ENCODE data around the gene TCF7L2.

The TCF7L2 gene

GRCh38 chr10:112915590-112916572, 34.2 kb upstream of the TCF7L2 start:
- no peaks in the 10 kb centered on the region for H3K27me3 ChIP-seq (ENCODE audit: control insufficient read depth in 2 of 2, insufficient read depth in 2 of 2, low read length in 2 of 2)
- no peaks in the 10 kb centered on the region for H3K9me3 ChIP-seq (ENCODE audit: control insufficient read depth in 2 of 2, low read length in 2 of 2)
- H3K4me1 ChIP-seq (ENCODE audit: control insufficient read depth in 2 of 2, insufficient read depth in 2 of 2, low read length in 2 of 2) = peaks cover 13 to 32% of the 10 kb centered on the region in 2 donors
- peak overlapping the region; percentile 35 to 44 for H3K4me3 ChIP-seq (ENCODE audit: low read length in 2 of 2)
- peak overlapping the region; percentile 58 to 74 for H3K9ac ChIP-seq (ENCODE audit: low read depth in 1 of 2, low read length in 2 of 2)
- H3K36me3 ChIP-seq (ENCODE audit: control insufficient read depth in 2 of 2, insufficient read depth in 2 of 2, low read length in 2 of 2) = no peaks in the 10 kb centered on the region
- peak overlapping the region; percentile 89 to 94 for H3K27ac ChIP-seq (ENCODE audit: low read depth in 2 of 2, low read length in 2 of 2)

GRCh38 chr10:112917681-112918080, 32.4 kb upstream of the TCF7L2 start:
- H3K9me3 ChIP-seq (ENCODE audit: control insufficient read depth in 2 of 2, low read length in 2 of 2) = no peaks in the 10 kb centered on the region
- H3K4me3 ChIP-seq (ENCODE audit: low read length in 2 of 2) = no peak overlapping the region

GRCh38 chr10:112918771-112919170, 31.3 kb upstream of the TCF7L2 start:
- no peaks in the 10 kb centered on the region for H3K36me3 ChIP-seq (ENCODE audit: control insufficient read depth in 2 of 2, insufficient read depth in 2 of 2, low read length in 2 of 2)
- no peaks in the 10 kb centered on the region for H3K27me3 ChIP-seq (ENCODE audit: control insufficient read depth in 2 of 2, insufficient read depth in 2 of 2, low read length in 2 of 2)
- no peak overlapping the region for H3K9ac ChIP-seq (ENCODE audit: low read depth in 1 of 2, low read length in 2 of 2)
- no peaks in the 10 kb centered on the region for H3K9me3 ChIP-seq (ENCODE audit: control insufficient read depth in 2 of 2, low read length in 2 of 2)
- H3K4me3 ChIP-seq (ENCODE audit: low read length in 2 of 2) = no peak overlapping the region
- H3K4me1 ChIP-seq (ENCODE audit: control insufficient read depth in 2 of 2, insufficient read depth in 2 of 2, low read length in 2 of 2) = peaks cover 13 to 21% of the 10 kb centered on the region in 2 donors
- H3K27ac ChIP-seq (ENCODE audit: low read depth in 2 of 2, low read length in 2 of 2) = no peak overlapping the region

More at GRCh38 chr10:112917681-112918080, 32.4 kb upstream of the TCF7L2 start:
- Histone ChIP-seq H3K9ac (ENCODE audit: low read depth in 1 of 2, low read length in 2 of 2) (no peak overlapping the region), H3K27me3 (ENCODE audit: control insufficient read depth in 2 of 2, insufficient read depth in 2 of 2, low read length in 2 of 2) (no peaks in the 10 kb centered on the region), H3K4me1 (ENCODE audit: control insufficient read depth in 2 of 2, insufficient read depth in 2 of 2, low read length in 2 of 2) (peaks cover 13 to 26% of the 10 kb centered on the region in 2 donors), H3K36me3 (ENCODE audit: control insufficient read depth in 2 of 2, insufficient read depth in 2 of 2, low read length in 2 of 2) (no peaks in the 10 kb centered on the region), H3K27ac (ENCODE audit: low read depth in 2 of 2, low read length in 2 of 2) (no peak overlapping the region)

- Histone ChIP-seq H3K4me1 (ENCODE audit: control insufficient read depth in 2 of 2, insufficient read depth in 2 of 2, low read length in 2 of 2) (peaks cover 10 to 15% of the 10 kb centered on the region in 2 donors), H3K9ac (ENCODE audit: low read depth in 1 of 2, low read length in 2 of 2) (no peak overlapping the region), H3K36me3 (ENCODE audit: control insufficient read depth in 2 of 2, insufficient read depth in 2 of 2, low read length in 2 of 2) (no peaks in the 10 kb centered on the region), H3K4me3 (ENCODE audit: low read length in 2 of 2) (no peak overlapping the region), H3K27ac (ENCODE audit: low read depth in 2 of 2, low read length in 2 of 2) (no peak overlapping the region), H3K9me3 (ENCODE audit: control insufficient read depth in 2 of 2, low read length in 2 of 2) (no peaks in the 10 kb centered on the region), H3K27me3 (ENCODE audit: control insufficient read depth in 2 of 2, insufficient read depth in 2 of 2, low read length in 2 of 2) (no peaks in the 10 kb centered on the region)
These were observed 30.3 kb upstream of the TCF7L2 start for GRCh38 chr10:112919721-112920120.

- H3K27ac ChIP-seq (ENCODE audit: low read depth in 2 of 2, low read length in 2 of 2) = no peak overlapping the region
- no peaks in the 10 kb centered on the region for H3K27me3 ChIP-seq (ENCODE audit: control insufficient read depth in 2 of 2, insufficient read depth in 2 of 2, low read length in 2 of 2)
- H3K9ac ChIP-seq (ENCODE audit: low read depth in 1 of 2, low read length in 2 of 2) = no peak overlapping the region
- no peak overlapping the region for H3K4me3 ChIP-seq (ENCODE audit: low read length in 2 of 2)
- H3K36me3 ChIP-seq (ENCODE audit: control insufficient read depth in 2 of 2, insufficient read depth in 2 of 2, low read length in 2 of 2) = no peaks in the 10 kb centered on the region
- no peaks in the 10 kb centered on the region for H3K4me1 ChIP-seq (ENCODE audit: control insufficient read depth in 2 of 2, insufficient read depth in 2 of 2, low read length in 2 of 2)
- H3K9me3 ChIP-seq (ENCODE audit: control insufficient read depth in 2 of 2, low read length in 2 of 2) = no peaks in the 10 kb centered on the region
These were observed 22.9 kb upstream of the TCF7L2 start for GRCh38 chr10:112926906-112927688.

- H3K27ac ChIP-seq (ENCODE audit: low read depth in 2 of 2, low read length in 2 of 2) = no peak overlapping the region
- H3K36me3 ChIP-seq (ENCODE audit: control insufficient read depth in 2 of 2, insufficient read depth in 2 of 2, low read length in 2 of 2) = no peaks in the 10 kb centered on the region
- H3K9ac ChIP-seq (ENCODE audit: low read depth in 1 of 2, low read length in 2 of 2) = no peak overlapping the region
- H3K27me3 ChIP-seq (ENCODE audit: control insufficient read depth in 2 of 2, insufficient read depth in 2 of 2, low read length in 2 of 2) = no peaks in the 10 kb centered on the region
- no peaks in the 10 kb centered on the region for H3K9me3 ChIP-seq (ENCODE audit: control insufficient read depth in 2 of 2, low read length in 2 of 2)
- H3K4me3 ChIP-seq (ENCODE audit: low read length in 2 of 2) = no peak overlapping the region
- no peaks in the 10 kb centered on the region for H3K4me1 ChIP-seq (ENCODE audit: control insufficient read depth in 2 of 2, insufficient read depth in 2 of 2, low read length in 2 of 2)
These were observed 22.1 kb upstream of the TCF7L2 start for GRCh38 chr10:112927980-112928379.

GRCh38 chr10:112932658-112933057, 17.4 kb upstream of the TCF7L2 start:
- Histone ChIP-seq H3K9me3 (ENCODE audit: control insufficient read depth in 2 of 2, low read length in 2 of 2) (no peaks in the 10 kb centered on the region), H3K27me3 (ENCODE audit: control insufficient read depth in 2 of 2, insufficient read depth in 2 of 2, low read length in 2 of 2) (no peaks in the 10 kb centered on the region), H3K36me3 (ENCODE audit: control insufficient read depth in 2 of 2, insufficient read depth in 2 of 2, low read length in 2 of 2) (no peaks in the 10 kb centered on the region), H3K4me1 (ENCODE audit: control insufficient read depth in 2 of 2, insufficient read depth in 2 of 2, low read length in 2 of 2) (no peaks in the 10 kb centered on the region), H3K9ac (ENCODE audit: low read depth in 1 of 2, low read length in 2 of 2) (no peak overlapping the region), H3K4me3 (ENCODE audit: low read length in 2 of 2) (no peak overlapping the region), H3K27ac (ENCODE audit: low read depth in 2 of 2, low read length in 2 of 2) (no peak overlapping the region)

GRCh38 chr10:112934193-112934592, 15.9 kb upstream of the TCF7L2 start:
- H3K4me1 ChIP-seq (ENCODE audit: control insufficient read depth in 2 of 2, insufficient read depth in 2 of 2, low read length in 2 of 2) = peaks cover 0 to 5% of the 10 kb centered on the region in 2 donors
- no peak overlapping the region for H3K27ac ChIP-seq (ENCODE audit: low read depth in 2 of 2, low read length in 2 of 2)
- H3K9ac ChIP-seq (ENCODE audit: low read depth in 1 of 2, low read length in 2 of 2) = no peak overlapping the region
- H3K4me3 ChIP-seq (ENCODE audit: low read length in 2 of 2) = no peak overlapping the region
- no peaks in the 10 kb centered on the region for H3K27me3 ChIP-seq (ENCODE audit: control insufficient read depth in 2 of 2, insufficient read depth in 2 of 2, low read length in 2 of 2)
- H3K36me3 ChIP-seq (ENCODE audit: control insufficient read depth in 2 of 2, insufficient read depth in 2 of 2, low read length in 2 of 2) = no peaks in the 10 kb centered on the region
- no peaks in the 10 kb centered on the region for H3K9me3 ChIP-seq (ENCODE audit: control insufficient read depth in 2 of 2, low read length in 2 of 2)

- Histone ChIP-seq H3K27ac (ENCODE audit: low read depth in 2 of 2, low read length in 2 of 2) (no peak overlapping the region), H3K36me3 (ENCODE audit: control insufficient read depth in 2 of 2, insufficient read depth in 2 of 2, low read length in 2 of 2) (no peaks in the 10 kb centered on the region), H3K4me3 (ENCODE audit: low read length in 2 of 2) (no peak overlapping the region), H3K9me3 (ENCODE audit: control insufficient read depth in 2 of 2, low read length in 2 of 2) (no peaks in the 10 kb centered on the region), H3K9ac (ENCODE audit: low read depth in 1 of 2, low read length in 2 of 2) (no peak overlapping the region), H3K4me1 (ENCODE audit: control insufficient read depth in 2 of 2, insufficient read depth in 2 of 2, low read length in 2 of 2) (peaks cover 0 to 5% of the 10 kb centered on the region in 2 donors), H3K27me3 (ENCODE audit: control insufficient read depth in 2 of 2, insufficient read depth in 2 of 2, low read length in 2 of 2) (no peaks in the 10 kb centered on the region)
These were observed 11.1 kb upstream of the TCF7L2 start for GRCh38 chr10:112938808-112939482.
